ENCODE results near the gene GPR157.

GPR157 gene

GRCh38 chr1:9108056-9108665, 20.7 kb downstream of the GPR157 start:
- no peak for DNase-seq (ENCODE audit: low spot score)
- in situ Hi-C loops (cut with MboI; ENCODE audit: low pct_unique_long_range_greater_than_20kb, low sequenced_read_pairs, unreplicated experiment): no loop called here

GRCh38 chr1:9107136-9107535, 21.8 kb downstream of the GPR157 start:
- TF ChIP-seq CTCF (IDR thresholded peaks at IDR 0.05; ENCODE audit: extremely low read depth, insufficient read depth, missing control alignments): no peak
- in situ Hi-C loops (cut with MboI; ENCODE audit: low pct_unique_long_range_greater_than_20kb, low sequenced_read_pairs, unreplicated experiment): no loop called here
- DNase-seq (ENCODE audit: low spot score): no peak

More at GRCh38 chr1:9108056-9108665, 20.7 kb downstream of the GPR157 start:
- TF ChIP-seq CTCF (IDR thresholded peaks at IDR 0.05; ENCODE audit: extremely low read depth, insufficient read depth, missing control alignments): no peak

GRCh38 chr1:9106286-9106685, 22.6 kb downstream of the GPR157 start:
- no peak for DNase-seq (ENCODE audit: low spot score)
- no peak for TF ChIP-seq CTCF (IDR thresholded peaks at IDR 0.05; ENCODE audit: extremely low read depth, insufficient read depth, missing control alignments)
- in situ Hi-C loops (cut with MboI; ENCODE audit: low pct_unique_long_range_greater_than_20kb, low sequenced_read_pairs, unreplicated experiment): no loop called here

GRCh38 chr1:9105336-9105867, 23.5 kb downstream of the GPR157 start:
- TF ChIP-seq CTCF (IDR thresholded peaks at IDR 0.05; ENCODE audit: extremely low read depth, insufficient read depth, missing control alignments): no peak
- in situ Hi-C loops (cut with MboI; ENCODE audit: low pct_unique_long_range_greater_than_20kb, low sequenced_read_pairs, unreplicated experiment): no loop called here
- no peak for DNase-seq (ENCODE audit: low spot score)

- peak; percentile 88 for TF ChIP-seq CTCF (IDR thresholded peaks at IDR 0.05; ENCODE audit: extremely low read depth, insufficient read depth, missing control alignments)
- in situ Hi-C loops (cut with MboI; ENCODE audit: low pct_unique_long_range_greater_than_20kb, low sequenced_read_pairs, unreplicated experiment): loop anchor here (5.0 kb wide), 1 partner anchor 94 kb away; no protein-coding TSS in a partner anchor
These were observed 27.3 kb downstream of the GPR157 start for GRCh38 chr1:9101510-9102146.

GRCh38 chr1:9100471-9101043, 28.3 kb downstream of the GPR157 start:
- in situ Hi-C loops (cut with MboI; ENCODE audit: low pct_unique_long_range_greater_than_20kb, low sequenced_read_pairs, unreplicated experiment): loop anchor here (5.0 kb wide), 1 partner anchor 93 kb away; no protein-coding TSS in a partner anchor
- no peak for DNase-seq (ENCODE audit: low spot score)
- no peak for TF ChIP-seq CTCF (IDR thresholded peaks at IDR 0.05; ENCODE audit: extremely low read depth, insufficient read depth, missing control alignments)

More at GRCh38 chr1:9101510-9102146, 27.3 kb downstream of the GPR157 start:
- peak; percentile 81 for DNase-seq (ENCODE audit: low spot score)
